Gastrocnemius medialis (tissue), 4 donors: ENCODE data around the gene PITHD1.

ENCODE experiments used
- CTCF ChIP-seq, 5 experiments: fragments of 450-650 bp in 3 of 5; fragments of 200-600 bp in 2 of 5; sonication (generic) in 2 of 5; IDR thresholded peaks in 4 of 5; conservative IDR thresholded peaks in 1 of 5; 1 replicate in 4 of 5; 2 replicates in 1 of 5; pipeline ENCODE4 v1.5.1; 2016 to 2019; ENCODE audit warnings: antibody characterized with exemption in 5 of 5, mild to moderate bottlenecking in 3 of 5, moderate library complexity in 3 of 5
- POLR2A ChIP-seq, 2 donors: fragments of 450-650 bp; IDR thresholded peaks; one replicate each; pipeline ENCODE4 v1.6.1; 2017; ENCODE audit warnings: antibody characterized with exemption in 2 of 2, mild to moderate bottlenecking in 2 of 2, moderate library complexity in 2 of 2

- TF ChIP-seq CTCF (IDR thresholded peaks at IDR 0.05 in 4 of 5, conservative IDR thresholded peaks at IDR 0.05 in 1 of 5) (no peak), POLR2A (IDR thresholded peaks at IDR 0.05) (no peak)
Observed at GRCh38 chr1:23805025-23805424, 26.8 kb downstream of the PITHD1 start.
